ENCODE measurements around the gene CDH9.
"Not testable (repeated sequence)": the region's sequence is repeated elsewhere in the genome, so short reads cannot be mapped to it uniquely, and the experiment has no call there.

CDH9 gene

GRCh38 chr5:26856238-26856637, 182.1 kb downstream of the CDH9 start:
- TF ChIP-seq CTCF (IDR thresholded peaks at IDR 0.05; ENCODE audit: borderline replicate concordance, control extremely low read depth, extremely low read depth, insufficient read depth, missing control alignments), result no peak
- DNase-seq (ENCODE audit: low spot score), result no peak
- in situ Hi-C loops (cut with MboI; ENCODE audit: low sequenced_read_pairs, unreplicated experiment), result no loop called here

GRCh38 chr5:26852450-26852849, 185.9 kb downstream of the CDH9 start:
- in situ Hi-C loops (cut with MboI; ENCODE audit: low sequenced_read_pairs, unreplicated experiment); DNase-seq (ENCODE audit: low spot score): not testable (repeated sequence)

- no peak for DNase-seq (ENCODE audit: low spot score)
- TF ChIP-seq CTCF (IDR thresholded peaks at IDR 0.05; ENCODE audit: borderline replicate concordance, control extremely low read depth, extremely low read depth, insufficient read depth, missing control alignments), result no peak
- in situ Hi-C loops (cut with MboI; ENCODE audit: low sequenced_read_pairs, unreplicated experiment), result no loop called here
Measured at GRCh38 chr5:26847041-26847736, 191.2 kb downstream of the CDH9 start.

GRCh38 chr5:26843677-26844076, 194.7 kb downstream of the CDH9 start:
- no peak for DNase-seq (ENCODE audit: low spot score)
- no peak for TF ChIP-seq CTCF (IDR thresholded peaks at IDR 0.05; ENCODE audit: borderline replicate concordance, control extremely low read depth, extremely low read depth, insufficient read depth, missing control alignments)
- in situ Hi-C loops (cut with MboI; ENCODE audit: low sequenced_read_pairs, unreplicated experiment), result no loop called here

GRCh38 chr5:26833596-26833995, 204.8 kb downstream of the CDH9 start:
- no peak for TF ChIP-seq CTCF (IDR thresholded peaks at IDR 0.05; ENCODE audit: borderline replicate concordance, control extremely low read depth, extremely low read depth, insufficient read depth, missing control alignments)
- DNase-seq (ENCODE audit: low spot score), result no peak
- in situ Hi-C loops (cut with MboI; ENCODE audit: low sequenced_read_pairs, unreplicated experiment), result no loop called here
